Ramos (cell line): ENCODE measurements around the gene RETREG3.

Experiments used
- in situ Hi-C: fragments of 300-500 bp; cut with MboI; formaldehyde crosslinking; loops from one replicate; pipeline ENCODE4 v1.14.3; 2022; ENCODE audit warnings: low sequenced_read_pairs; ENCODE audit not compliant: unreplicated experiment

The RETREG3 gene

GRCh38 chr17:42537156-42537805 lies 71.9 kb downstream of the RETREG3 start:
- in situ Hi-C loops, result no loop called here

GRCh38 chr17:42536372-42537155 lies 72.6 kb downstream of the RETREG3 start:
- in situ Hi-C loops, result no loop called here

GRCh38 chr17:42536048-42536371 lies 73.2 kb downstream of the RETREG3 start, which contains the start of gene NAGLU:
Gene NAGLU, plus strand, starts transcription at chr17:42536241. Its CDS starts 32 bp downstream, at chr17:42536273.
- in situ Hi-C loops, result no loop called here

GRCh38 chr17:42535155-42536047 lies 73.8 kb downstream of the RETREG3 start:
- in situ Hi-C loops, result no loop called here

- in situ Hi-C loops, result no loop called here
Measured at GRCh38 chr17:42531455-42532354, 77.5 kb downstream of the RETREG3 start.

- in situ Hi-C loops, result no loop called here
Measured at GRCh38 chr17:42530952-42531454, 78.2 kb downstream of the RETREG3 start.
